Prostate gland (tissue), 2 donors: ENCODE measurements around the gene EIF3F.

ENCODE experiments used
- POLR2A ChIP-seq: fragments of 450-650 bp; IDR thresholded peaks from one replicate; pipeline ENCODE4 v1.6.1; 2016; ENCODE audit warnings: antibody characterized with exemption, mild to moderate bottlenecking
- POLR2AphosphoS5 ChIP-seq: sonication (generic); formaldehyde crosslinking; IDR thresholded peaks from one replicate; pipeline ENCODE4 v1.6.1; 2017; ENCODE audit warnings: antibody characterized with exemption
- TF ChIP-seq, protein P1 (sequence below), 4 experiments: fragments of 200-600 bp in 2 of 4; fragments of 450-650 bp in 2 of 4; sonication (generic) in 2 of 4; IDR thresholded peaks; 1 replicate in 3 of 4; 2 replicates in 1 of 4; pipeline ENCODE4 v1.5.1; 2016 to 2019; ENCODE audit warnings: antibody characterized with exemption in 4 of 4, mild to moderate bottlenecking in 2 of 4, moderate library complexity in 2 of 4

DNA sequence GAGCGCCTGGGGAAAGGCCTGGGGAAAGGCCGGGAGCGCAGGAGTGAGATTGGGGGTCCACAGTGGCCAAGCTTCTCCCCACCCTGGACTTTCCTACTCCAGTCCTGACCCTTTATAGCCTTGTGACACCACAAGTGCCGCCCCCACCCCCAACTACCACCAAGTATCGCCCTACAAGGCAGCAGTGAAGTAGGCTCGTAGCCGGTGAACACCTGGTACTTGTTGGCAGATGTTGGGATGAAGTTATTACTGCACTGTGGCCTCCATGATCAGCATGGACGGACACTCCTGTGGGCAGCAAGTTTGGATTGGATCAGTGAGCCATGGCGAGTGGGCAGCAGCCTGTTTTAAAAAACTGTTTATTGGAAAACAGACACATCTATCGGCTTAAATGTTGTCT lies 45.0 kb downstream of the EIF3F start:
- no peak for TF ChIP-seq POLR2A
- TF ChIP-seq, protein P1, sequence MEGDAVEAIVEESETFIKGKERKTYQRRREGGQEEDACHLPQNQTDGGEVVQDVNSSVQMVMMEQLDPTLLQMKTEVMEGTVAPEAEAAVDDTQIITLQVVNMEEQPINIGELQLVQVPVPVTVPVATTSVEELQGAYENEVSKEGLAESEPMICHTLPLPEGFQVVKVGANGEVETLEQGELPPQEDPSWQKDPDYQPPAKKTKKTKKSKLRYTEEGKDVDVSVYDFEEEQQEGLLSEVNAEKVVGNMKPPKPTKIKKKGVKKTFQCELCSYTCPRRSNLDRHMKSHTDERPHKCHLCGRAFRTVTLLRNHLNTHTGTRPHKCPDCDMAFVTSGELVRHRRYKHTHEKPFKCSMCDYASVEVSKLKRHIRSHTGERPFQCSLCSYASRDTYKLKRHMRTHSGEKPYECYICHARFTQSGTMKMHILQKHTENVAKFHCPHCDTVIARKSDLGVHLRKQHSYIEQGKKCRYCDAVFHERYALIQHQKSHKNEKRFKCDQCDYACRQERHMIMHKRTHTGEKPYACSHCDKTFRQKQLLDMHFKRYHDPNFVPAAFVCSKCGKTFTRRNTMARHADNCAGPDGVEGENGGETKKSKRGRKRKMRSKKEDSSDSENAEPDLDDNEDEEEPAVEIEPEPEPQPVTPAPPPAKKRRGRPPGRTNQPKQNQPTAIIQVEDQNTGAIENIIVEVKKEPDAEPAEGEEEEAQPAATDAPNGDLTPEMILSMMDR (IDR thresholded peaks at IDR 0.05), result no peak
- no peak for TF ChIP-seq POLR2AphosphoS5
